ENCODE results near the gene GGA3.

GRCh38 chr17:75241502-75241901, 19.9 kb downstream of the GGA3 start:
- no peak for TF ChIP-seq POLR2A (IDR thresholded peaks at IDR 0.05; ENCODE audit: low read depth, low read length)
- TF ChIP-seq POLR2AphosphoS5 (IDR thresholded peaks at IDR 0.05; ENCODE audit: low read depth, low read length): no peak
